Type B pancreatic cell (in vitro differentiated cells): Measurements from ENCODE around the gene ECEL1. TPM values are rescaled to one million over a fixed set of nuclear protein-coding genes. Genes with fewer than 3 reads are reported as not detected.

Experiments
- DNase-seq: peaks from one replicate; pipeline ENCODE4 v3.0.0; 2021; ENCODE audit warnings: mixed read lengths; ENCODE audit not compliant: unreplicated experiment; ENCODE audit errors: extremely low spot score
- H3K27ac Mint-ChIP-seq: 2 replicates; pipeline ENCODE4 v1.8.0; 2021; ENCODE audit warnings: mild to moderate bottlenecking, mixed read lengths
- H3K27me3 Mint-ChIP-seq: 2 replicates; pipeline ENCODE4 v1.8.0; 2021; ENCODE audit warnings: mixed read lengths
- H3K36me3 Mint-ChIP-seq: 2 replicates; pipeline ENCODE4 v1.8.0; 2021; ENCODE audit warnings: mixed read lengths
- H3K4me1 Mint-ChIP-seq: one replicate; pipeline ENCODE4 v1.8.0; 2021; ENCODE audit warnings: mixed read lengths; ENCODE audit not compliant: unreplicated experiment
- H3K4me3 Mint-ChIP-seq: 2 replicates; pipeline ENCODE4 v1.8.0; 2021; ENCODE audit warnings: mild to moderate bottlenecking, mixed read lengths
- H3K9me3 Mint-ChIP-seq: 2 replicates; pipeline ENCODE4 v1.8.0; 2021; ENCODE audit warnings: mixed read lengths
- total RNA-seq: library from RNA; stranded (reverse); gene quantifications from 2 replicates; pipeline ENCODE4 v1.2.1, GENCODE V29; 2021; ENCODE audit warnings: low replicate concordance
- TF ChIP-seq, protein P1 (sequence below): fragments of 200-600 bp; sonication (generic); conservative IDR thresholded peaks from 2 replicates; pipeline ENCODE4 v1.5.0; 2021; ENCODE audit warnings: antibody characterized with exemption, mild to moderate bottlenecking

ECEL1 gene
- total RNA-seq, 1 donor from 2014 or later = 7.8 TPM

DNA sequence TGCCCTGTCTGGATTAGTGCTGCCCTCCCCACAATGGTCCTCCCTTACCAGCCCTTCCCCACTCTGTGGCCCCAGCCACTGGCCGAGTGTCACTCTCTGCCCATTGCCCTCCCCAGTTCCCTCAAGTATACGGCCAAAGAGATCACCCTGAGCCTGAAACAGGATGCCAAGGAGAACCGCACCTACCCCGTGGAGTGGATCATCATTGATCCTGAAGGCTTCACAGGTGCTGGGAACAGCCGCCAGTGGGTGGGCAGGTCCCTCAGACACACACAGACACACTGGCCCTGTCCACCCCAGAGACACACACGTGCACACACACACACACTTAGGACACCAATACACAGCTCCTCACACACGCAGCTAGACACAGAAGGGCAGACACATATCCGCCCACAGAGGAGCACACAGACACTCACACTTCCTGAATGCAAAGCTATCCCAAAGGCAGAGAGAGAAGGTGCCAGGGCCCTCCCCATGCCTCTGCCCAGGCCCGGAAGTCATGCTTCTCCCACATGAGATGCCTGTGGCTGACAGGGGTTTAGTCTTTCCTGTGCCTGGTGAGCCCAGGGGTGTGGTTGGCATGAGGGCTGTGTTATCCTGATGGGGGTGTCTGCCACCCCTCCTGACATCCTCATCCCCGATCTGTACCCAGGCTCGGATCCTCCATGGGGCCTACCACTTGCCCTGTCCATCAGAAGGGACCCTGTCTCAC is 41.3 kb upstream of the ECEL1 start:
- TF ChIP-seq, protein P1, sequence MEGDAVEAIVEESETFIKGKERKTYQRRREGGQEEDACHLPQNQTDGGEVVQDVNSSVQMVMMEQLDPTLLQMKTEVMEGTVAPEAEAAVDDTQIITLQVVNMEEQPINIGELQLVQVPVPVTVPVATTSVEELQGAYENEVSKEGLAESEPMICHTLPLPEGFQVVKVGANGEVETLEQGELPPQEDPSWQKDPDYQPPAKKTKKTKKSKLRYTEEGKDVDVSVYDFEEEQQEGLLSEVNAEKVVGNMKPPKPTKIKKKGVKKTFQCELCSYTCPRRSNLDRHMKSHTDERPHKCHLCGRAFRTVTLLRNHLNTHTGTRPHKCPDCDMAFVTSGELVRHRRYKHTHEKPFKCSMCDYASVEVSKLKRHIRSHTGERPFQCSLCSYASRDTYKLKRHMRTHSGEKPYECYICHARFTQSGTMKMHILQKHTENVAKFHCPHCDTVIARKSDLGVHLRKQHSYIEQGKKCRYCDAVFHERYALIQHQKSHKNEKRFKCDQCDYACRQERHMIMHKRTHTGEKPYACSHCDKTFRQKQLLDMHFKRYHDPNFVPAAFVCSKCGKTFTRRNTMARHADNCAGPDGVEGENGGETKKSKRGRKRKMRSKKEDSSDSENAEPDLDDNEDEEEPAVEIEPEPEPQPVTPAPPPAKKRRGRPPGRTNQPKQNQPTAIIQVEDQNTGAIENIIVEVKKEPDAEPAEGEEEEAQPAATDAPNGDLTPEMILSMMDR = no peak
- no peaks in the 10 kb centered on the region for H3K36me3 Mint-ChIP-seq
- DNase-seq = no peak
- H3K4me3 Mint-ChIP-seq = no peak overlapping the region
- H3K27me3 Mint-ChIP-seq = peaks cover 31% of the 10 kb centered on the region
- no peaks in the 10 kb centered on the region for H3K9me3 Mint-ChIP-seq
- H3K27ac Mint-ChIP-seq = no peak overlapping the region
- H3K4me1 Mint-ChIP-seq = peaks cover 2% of the 10 kb centered on the region

DNA sequence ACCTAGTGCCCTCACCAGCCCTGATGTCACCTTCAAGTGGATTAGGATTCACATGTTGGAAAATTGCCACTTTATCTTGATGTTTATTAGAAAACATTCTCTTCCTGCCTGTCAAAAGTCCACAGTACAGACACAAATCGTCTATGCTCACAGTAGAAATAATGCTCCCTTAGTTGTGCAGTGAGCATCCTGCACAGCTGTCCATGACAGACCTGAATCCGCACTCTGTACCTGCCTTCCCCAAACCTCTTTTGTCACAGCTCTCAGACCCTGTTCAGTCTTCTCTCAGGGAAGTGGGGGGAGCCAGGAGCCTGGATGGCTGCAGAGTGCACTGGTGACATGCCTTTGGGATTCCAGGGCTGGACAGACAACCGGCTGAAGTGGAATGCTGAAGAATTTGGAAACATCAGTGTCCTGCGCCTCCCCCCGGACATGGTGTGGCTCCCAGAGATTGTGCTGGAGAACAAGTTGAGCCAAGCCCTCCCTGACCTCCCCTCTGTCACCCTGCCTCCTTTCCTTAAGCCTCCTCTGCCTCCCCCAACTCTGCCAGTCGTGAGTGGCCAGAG is 40.4 kb upstream of the ECEL1 start:
- Mint-ChIP-seq H3K27me3 (peaks cover 36% of the 10 kb centered on the region), H3K9me3 (no peaks in the 10 kb centered on the region), H3K4me1 (no peaks in the 10 kb centered on the region), H3K27ac (no peak overlapping the region), H3K36me3 (no peaks in the 10 kb centered on the region), H3K4me3 (no peak overlapping the region)
- TF ChIP-seq, protein P1 = no peak
- DNase-seq = no peak

DNA sequence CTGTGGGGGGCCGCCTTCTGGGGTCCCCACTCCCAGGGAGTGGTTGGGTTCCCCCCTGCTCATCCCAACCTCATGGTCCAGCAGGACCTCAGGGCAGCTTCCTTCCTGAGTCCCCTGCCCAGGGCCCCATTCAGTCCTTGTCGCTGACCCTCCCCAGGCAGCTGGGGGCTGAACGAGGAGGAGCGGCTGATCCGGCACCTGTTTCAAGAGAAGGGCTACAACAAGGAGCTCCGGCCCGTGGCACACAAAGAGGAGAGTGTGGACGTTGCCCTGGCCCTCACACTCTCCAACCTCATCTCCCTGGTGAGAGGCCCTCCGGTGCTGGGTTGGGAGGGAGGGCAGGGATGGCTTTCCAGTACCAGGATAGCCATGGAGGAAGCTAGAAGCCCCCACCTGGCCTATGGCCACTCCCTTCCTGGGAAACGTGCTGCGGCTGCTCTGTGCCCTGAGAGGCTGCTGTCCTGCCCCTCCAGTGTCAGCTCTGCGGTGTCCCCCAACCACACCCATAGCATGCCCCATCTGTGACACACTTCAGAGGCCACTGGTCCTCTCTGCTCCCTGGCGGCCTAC is 38.8 kb upstream of the ECEL1 start:
- no peaks in the 10 kb centered on the region for H3K9me3 Mint-ChIP-seq
- H3K4me1 Mint-ChIP-seq = no peaks in the 10 kb centered on the region
- no peak overlapping the region for H3K4me3 Mint-ChIP-seq
- no peaks in the 10 kb centered on the region for H3K36me3 Mint-ChIP-seq
- peaks cover 41% of the 10 kb centered on the region for H3K27me3 Mint-ChIP-seq
- no peak overlapping the region for H3K27ac Mint-ChIP-seq
- TF ChIP-seq, protein P1 = no peak
- no peak for DNase-seq

DNA sequence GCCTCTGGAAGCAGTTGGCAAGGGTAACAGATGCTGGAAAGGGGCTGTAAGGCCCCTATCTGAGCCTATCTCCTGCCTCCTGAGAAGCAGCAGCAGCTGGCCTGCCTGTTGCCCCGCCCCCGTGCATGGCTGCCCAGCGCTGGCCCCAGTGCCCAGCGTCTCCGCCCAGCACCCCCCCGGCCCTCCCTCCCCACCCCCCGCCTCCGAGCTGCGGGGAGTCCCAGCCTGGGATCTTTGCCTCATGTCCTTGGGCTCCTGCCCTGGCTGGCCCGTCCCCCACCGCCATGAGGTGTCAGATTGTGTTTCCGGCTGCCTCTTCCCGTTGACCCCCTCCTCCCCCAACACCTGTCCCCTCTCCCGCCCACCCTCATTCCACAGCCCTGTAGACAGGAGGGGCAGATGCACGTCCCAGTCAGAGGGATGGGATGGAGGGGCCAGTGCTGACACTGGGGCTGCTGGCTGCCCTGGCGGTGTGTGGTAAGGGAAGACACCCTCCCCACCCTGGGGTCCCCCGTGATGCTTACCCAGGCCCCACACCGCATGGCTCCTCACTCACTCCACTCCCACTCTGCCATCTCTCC is 38.2 kb upstream of the ECEL1 start, which contains the start of gene CHRND:
Gene CHRND, plus strand, starts transcription at position 370 of the 581 bp plus-strand sequence. Its CDS starts 56 bp downstream, at position 426.
- Mint-ChIP-seq H3K27ac (no peak within 1 kb of the TSS), H3K4me3 (no peak within 1 kb of the TSS), H3K36me3 (no peaks in the 10 kb centered on the region), H3K27me3 (peaks cover 46% of the 10 kb centered on the region), H3K4me1 (no peaks in the 10 kb centered on the region), H3K9me3 (no peaks in the 10 kb centered on the region)
- TF ChIP-seq, protein P1 = no peak
- DNase-seq = no peak

DNA sequence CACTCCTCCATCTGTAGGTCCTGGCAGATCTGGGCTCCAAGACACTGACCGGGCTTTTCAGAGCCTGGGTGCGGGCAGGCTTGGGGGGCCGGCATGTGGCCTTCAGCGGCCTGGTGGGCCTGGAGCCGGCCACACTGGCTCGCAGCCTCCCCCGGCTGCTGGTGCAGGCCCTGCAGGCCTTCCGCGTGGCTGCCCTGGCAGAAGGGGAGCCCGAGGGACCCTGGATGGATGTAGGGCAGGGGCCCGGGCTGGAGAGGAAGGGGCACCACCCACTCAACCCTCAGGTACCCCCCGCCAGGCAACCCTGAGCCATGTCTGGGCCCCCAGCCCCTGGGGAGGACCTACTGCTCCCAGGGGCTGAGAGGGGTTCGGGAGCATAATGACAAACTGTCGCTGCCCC is 37.6 kb upstream of the ECEL1 start:
- H3K27ac Mint-ChIP-seq = no peak overlapping the region
- no peak for DNase-seq
- no peaks in the 10 kb centered on the region for H3K4me1 Mint-ChIP-seq
- no peaks in the 10 kb centered on the region for H3K36me3 Mint-ChIP-seq
- H3K9me3 Mint-ChIP-seq = no peaks in the 10 kb centered on the region
- peaks cover 49% of the 10 kb centered on the region for H3K27me3 Mint-ChIP-seq
- H3K4me3 Mint-ChIP-seq = no peak overlapping the region
- TF ChIP-seq, protein P1 = no peak
